NOMO-1 treated with dmso at 0.1 percent for 144 hours (cell line): ENCODE results near the gene ALPP.
"Not testable (repeated sequence)": the region's sequence is repeated elsewhere in the genome, so short reads cannot be mapped to it uniquely, and the experiment has no call there.

Experiments used
- DNase-seq: peaks from one replicate; lab custom pipeline; 2025; ENCODE audit not compliant: unreplicated experiment; lab: John Stamatoyannopoulos, UW

ALPP gene

DNA sequence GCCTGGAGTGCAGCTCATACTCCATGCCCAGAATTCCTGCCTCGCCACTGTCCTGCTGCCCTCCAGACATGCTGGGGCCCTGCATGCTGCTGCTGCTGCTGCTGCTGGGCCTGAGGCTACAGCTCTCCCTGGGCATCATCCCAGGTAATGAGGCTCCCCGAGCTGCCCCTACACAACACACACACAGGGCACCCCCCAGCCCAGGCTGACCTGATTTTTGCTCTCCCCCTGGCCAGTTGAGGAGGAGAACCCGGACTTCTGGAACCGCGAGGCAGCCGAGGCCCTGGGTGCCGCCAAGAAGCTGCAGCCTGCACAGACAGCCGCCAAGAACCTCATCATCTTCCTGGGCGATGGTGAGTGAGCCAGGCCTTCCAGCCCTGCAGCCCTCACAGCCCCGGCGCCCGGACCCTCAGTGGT lies at the start of gene ALPP:
Gene ALPP, plus strand, starts transcription at position 17 of the 417 bp plus-strand sequence. Its CDS starts 52 bp downstream, at position 69.
- DNase-seq = not testable (repeated sequence)

DNA sequence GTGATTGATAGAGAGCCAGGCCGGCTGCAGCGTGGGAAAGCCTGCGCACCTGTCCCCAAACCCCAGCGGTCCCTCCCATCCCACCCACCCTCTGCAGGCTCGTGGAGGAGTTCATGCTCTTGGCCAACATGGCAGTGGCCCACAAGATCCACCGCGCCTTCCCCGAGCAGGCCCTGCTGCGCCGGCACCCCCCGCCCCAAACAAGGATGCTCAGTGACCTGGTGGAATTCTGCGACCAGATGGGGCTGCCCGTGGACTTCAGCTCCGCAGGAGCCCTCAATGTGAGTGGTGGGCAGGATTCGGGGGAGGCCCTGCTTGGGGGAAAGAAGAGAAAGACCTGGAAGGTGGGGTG lies 48.9 kb upstream of the ALPP start:
- DNase-seq = no peak

DNA sequence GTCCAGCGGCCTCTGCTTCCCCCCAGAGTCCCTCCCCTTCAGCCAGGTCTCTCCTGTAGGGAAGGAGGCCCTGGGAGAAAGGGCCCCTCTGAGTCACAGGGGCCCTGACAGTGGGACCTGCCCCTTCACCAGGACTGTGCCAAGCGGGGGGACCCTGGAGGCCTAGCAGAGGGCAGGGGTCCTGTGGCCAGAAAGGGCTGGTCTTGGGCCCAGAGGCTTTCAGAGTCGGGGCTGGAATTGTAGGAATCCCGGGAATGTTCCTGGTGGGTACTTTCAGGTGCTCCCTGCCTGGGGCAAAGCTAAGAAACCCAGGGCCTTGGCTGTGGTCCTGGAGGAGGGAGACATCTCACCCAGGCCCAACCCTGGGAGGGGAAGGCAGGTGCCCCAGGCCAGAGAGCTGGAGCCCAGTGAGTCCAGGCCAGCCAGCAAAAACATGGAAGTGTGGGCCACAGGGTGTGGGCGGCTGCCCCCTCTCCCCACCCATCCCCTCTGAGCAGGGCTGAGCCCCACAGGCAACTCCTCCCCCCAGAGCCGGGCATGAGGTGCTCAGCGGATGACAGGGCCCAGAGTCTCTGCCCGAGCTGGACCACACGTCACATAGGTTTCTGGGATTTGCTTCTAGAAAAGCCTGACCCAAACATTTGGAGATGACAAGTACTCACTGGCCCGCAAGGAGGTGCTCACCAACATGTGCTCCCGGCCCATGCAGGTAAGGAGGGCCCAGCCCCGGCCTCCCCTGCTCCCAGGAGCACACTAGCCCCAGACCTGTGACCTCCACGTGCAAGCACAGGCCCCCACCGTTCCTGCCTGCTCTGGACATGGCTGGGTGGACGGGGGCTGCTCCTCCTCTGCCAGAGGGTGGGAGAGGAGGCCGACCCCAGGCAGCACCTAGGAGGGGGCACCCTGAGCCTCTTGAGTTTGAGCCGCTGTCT lies 48.2 kb upstream of the ALPP start:
- no peak for DNase-seq

DNA sequence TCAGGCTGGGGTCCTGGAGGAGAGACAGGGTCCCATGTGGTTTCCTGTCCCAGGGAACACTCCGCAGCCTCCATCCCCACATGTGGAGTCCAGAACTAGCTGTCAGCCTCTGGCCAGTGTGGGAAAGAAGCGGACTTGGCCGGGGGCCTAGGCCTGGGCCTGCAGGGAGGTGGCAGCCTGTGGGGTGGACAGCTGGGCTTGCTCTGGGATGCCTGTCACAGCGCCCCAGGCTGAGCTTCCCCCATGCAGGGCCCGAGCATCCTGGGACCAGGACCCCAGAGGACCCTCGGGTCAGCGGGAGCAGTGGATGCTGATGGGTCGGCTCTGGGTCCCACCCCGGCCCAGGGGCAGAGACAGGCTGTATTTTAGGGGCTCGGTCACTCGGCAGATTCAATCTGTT lies 47.5 kb upstream of the ALPP start:
- DNase-seq = not testable (repeated sequence)

DNA sequence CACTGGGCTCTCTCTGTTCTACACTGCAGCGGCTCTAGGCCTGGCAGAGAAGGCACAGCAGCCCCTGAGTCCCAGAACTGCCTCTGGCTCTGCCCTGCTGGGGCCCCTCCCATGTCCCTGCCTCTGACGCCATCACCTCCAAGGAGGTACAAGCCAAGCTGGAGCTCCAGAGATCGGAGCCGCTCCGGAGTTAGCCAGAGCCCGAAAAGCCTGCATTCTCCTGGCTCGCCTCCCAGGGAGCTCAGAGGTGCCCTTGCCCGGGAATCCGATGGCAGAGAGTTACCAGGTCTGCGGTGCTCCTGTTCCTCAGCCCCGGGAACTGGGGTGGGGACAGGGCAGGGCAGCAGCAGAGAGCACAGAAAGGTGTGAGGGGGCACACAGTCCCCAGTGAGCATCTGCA lies 46.9 kb upstream of the ALPP start:
- not testable (repeated sequence) for DNase-seq

DNA sequence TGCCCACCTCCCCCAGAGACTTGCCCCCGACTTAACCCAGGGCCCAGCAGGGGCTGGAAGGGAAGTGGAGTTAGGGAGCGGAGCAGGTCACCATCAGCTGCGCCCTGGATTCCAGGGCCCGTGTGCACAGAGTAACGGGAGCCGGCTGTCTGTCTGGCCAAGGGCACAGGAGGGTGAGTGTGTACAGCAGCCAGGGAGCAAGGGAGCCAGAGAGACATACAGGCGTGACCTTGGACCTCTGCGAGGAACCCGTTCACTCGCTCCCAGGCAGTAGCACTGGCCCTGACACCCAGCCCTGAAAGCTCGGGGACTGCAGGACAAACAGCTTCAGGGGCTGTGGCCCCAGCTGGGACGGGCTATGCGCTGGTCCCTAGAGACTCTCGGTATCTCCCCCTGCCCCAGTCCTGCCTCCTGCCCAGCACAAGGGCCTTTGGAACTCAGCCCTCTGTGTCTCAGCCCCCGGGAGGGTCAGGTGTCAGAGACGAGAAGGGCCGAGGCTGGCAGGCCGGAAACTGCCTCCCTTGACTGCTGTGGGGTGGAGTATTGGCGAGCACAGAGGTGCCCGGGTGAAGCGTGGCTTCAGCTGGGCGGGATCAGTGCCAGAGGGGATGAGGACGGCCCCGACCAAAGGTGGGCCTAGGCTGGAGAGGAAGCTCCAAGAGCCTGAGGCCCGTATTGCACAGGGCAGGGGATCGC lies 46.2 kb upstream of the ALPP start:
- not testable (repeated sequence) for DNase-seq

DNA sequence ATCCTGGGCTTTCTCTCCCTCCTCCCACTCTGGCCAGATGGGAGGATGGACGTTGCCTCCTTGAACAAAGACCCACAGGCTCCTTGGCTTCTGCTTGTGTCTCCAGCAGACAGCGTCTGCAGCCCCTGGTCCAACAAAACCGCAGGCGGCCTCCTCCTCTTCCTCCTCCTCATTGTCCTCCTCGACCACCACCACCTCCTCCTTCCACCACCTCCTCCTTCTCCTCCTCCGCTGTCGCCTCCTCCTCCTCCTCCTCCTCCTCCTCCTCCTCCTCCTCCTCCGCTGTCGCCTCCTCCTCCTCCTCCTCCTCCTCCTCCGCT lies 45.7 kb upstream of the ALPP start:
- no peak for DNase-seq

DNA sequence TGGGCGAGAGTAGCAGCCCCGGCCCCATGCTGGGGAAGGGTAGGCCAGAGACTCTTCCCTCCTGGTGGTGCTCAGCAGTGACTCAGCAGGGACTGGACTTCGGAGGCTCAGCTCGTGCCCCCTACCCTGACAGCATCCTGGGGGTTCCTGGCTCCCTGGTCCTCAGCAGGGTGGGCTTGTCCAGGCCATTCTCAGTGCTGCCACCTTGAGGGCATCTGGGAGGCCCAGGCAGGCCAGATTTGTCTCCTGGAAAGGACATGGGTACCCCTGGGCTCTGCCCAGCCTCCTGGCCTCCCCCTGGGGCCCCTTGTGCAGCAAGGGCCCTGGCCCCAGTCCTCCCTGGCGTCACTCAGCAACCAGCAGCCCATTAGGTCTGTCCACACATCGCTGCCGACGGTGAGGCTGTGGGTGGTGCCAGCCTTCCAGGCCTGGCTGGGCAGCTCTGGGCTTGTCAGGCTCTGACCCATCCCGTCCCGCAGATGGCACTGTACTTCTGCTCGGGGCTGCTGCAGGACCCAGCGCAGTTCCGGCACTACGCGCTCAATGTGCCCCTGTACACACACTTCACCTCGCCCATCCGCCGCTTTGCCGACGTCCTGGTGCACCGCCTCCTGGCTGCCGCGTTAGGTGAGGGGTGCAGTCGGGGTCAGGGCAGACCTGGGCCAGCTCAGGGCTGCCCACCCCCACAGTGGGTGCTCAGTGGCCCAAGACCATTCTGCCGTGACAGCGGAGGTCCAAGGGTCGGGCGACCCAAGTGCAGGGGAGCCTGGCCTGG lies 45.0 kb upstream of the ALPP start:
- no peak for DNase-seq

DNA sequence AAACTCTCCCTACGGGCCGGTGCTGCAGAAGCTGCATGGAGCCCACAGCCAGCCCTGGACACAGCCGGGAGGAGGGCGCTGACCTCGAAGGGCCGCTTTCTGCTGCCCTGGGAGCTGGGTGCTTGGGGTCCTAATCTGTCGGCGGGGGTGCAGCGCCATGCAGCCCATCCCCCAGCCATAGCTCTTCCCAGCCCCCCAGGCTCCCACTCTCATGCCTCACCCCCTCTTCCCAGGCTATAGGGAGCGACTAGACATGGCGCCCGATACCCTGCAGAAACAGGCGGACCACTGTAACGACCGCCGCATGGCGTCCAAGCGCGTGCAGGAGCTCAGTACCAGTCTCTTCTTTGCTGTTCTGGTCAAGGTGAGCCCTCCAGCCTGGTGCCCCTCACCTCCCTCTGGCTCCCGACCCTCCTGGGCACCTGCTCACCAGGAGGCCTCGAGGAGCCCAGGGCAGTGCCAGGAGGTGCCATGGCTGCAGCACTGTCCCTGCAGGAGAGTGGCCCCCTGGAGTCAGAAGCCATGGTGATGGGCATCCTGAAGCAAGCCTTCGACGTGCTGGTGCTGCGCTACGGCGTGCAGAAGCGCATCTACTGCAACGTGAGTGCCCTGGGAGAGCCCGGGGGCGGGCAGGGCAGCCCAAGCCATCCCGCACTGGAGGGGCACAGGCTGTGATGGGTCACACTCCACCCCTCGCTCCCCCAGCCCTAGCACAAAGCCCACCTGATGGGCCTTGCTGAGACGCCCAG lies 44.2 kb upstream of the ALPP start:
- not testable (repeated sequence) for DNase-seq

DNA sequence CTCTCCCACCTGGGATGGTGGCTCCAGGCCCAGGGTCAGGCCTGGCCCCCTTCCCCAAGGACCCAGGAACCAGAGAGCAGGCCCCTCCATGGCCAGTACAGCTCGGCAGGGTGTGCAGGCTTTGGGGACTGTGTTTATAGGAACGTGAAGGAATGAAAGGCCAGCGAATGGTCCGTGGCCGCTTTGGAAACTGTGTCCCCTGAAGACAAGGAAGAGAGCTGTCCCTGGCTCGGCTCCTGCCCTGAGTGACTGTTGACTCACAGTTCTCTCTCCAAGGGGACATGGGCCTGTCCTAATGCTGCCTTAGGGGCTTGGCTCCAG lies 43.7 kb upstream of the ALPP start:
- DNase-seq = not testable (repeated sequence)

DNA sequence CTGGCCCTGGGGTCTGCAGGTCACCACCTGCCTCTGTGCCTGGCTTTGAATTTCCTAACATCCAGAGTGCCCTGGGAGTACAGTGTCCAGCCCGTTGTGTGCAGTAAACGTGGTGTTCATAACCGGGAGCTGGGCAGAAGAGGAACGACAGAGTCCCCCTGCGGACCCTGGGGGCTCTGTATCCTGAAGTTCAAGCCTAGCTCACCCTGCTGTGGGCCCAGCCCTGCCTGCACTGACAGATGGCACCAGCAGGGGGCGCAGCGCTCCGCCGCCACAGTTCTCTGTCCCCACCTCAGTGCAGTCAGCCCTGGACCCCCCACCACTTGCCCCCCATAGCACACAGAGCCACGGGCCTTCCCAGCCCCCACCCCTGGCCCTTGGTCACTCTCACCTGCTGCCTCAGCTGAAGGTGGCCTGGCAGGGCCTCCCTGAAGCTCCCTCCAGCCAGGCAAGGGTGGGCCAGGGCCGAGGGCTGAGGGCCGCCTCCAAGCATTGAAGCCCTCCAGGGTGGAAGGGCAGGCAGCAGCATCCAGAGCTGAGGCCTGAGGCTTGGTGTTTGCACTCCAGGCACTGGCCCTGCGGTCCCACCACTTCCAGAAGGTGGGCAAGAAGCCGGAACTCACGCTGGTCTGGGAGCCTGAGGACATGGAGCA lies 43.2 kb upstream of the ALPP start:
- DNase-seq = not testable (repeated sequence)

DNA sequence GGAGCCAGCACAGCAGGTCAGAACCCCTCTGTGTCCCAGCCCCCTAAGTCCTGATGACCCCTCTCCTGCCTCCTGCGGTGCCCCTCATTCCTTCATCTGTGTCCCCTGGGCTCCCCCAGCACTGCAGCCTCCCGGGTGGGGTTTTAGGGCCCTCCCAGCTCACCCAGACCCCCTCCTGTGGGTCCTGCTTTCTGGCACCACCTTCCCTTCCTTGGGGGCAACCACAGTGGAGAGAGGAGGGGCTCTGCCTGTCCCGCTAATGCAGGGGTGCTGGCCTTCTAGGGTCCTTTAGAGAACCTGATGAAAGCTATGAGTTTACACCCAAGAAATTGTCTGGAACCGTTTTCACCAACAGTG lies 42.7 kb upstream of the ALPP start:
- no peak for DNase-seq

DNA sequence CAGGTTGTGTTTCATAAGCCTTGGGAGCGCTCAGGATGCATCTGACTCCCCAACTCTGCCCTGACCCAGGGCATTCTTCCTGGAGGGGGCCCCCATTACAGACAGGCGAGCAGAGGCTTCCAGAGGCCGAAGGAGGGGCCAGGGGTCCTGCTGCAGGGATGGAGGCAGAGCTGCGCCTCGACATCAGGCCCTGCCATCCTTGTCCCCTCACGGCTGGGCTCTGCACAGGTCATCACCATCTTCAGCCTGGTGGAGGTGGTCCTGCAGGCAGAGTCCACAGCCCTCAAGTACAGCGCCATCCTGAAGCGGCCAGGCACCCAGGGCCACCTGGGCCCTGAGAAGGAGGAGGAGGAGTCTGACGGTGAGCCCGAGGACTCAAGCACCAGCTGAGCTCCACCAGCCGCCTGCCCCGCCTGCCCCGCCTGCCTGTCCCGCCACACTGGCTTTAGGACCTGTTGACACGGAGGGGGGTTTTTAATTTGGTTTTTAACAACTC lies 42.3 kb upstream of the ALPP start:
- no peak for DNase-seq

DNA sequence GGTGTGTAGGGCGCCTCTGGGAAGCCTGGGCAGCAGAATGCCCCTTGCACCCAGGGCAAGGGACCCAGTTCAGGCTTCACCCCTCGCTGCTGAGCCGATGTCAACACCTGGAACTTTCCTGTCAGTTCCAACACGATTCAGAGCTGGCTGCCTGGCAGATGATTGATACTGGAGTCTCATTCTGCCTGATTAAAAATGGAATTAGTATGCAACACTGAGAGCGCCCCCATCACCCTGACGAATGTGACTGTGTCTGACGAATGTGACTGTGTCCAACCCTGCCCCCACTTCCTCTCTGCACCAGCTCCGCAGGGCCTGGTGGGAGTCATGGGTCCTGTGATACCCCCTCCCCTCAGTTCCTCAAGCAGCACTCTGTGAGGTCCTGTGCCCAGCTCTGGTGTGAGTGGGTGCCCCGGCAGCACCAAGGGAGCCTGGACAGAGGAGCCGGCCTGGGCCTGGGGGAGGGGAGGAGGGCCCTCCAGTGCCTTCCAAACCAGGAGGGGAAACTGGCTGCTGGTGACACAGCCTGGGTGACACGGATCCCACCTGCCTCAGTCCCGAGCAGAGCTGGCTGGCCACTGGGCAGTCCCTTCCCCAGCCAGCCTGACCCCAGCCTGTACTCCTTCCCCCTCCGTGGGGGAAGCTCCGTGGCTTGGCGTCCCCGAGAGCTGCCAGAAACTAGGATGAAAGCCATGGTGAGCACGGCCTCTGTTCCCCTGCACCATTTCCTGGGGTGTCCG lies 41.4 kb upstream of the ALPP start:
- no peak for DNase-seq

DNA sequence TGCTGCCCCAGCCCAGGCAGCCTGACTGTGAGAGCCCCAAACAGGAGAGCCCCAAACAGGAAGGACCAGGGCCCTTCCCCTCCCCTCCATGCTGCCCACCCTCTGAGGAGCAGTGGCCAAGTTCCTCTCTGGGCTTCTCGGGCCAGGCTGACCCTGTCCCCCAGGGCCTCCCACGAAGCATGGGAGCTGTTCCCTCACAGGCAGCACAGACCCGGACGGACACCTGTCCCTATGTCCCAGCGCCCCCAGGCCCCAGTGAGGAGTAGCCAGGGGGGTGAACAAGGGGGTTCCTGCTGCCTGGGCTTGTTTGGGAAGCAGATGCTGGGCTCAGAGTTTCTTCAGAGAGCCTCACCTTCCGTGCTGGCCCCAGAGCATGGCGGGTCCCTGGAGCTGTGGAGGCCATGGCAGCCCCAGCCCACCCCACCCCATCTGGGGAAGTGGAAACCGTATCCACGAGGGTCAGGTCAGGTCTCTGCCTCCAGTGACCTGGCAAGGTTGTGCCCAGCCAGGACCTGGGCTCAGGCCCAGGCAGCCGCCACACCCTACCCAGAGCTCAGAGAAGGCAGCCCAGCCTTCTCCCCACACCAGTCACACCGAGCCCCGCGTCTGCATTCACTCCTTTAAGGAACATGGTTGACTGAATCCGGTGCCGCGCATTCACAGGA lies 40.3 kb upstream of the ALPP start:
- DNase-seq = not testable (repeated sequence)

DNA sequence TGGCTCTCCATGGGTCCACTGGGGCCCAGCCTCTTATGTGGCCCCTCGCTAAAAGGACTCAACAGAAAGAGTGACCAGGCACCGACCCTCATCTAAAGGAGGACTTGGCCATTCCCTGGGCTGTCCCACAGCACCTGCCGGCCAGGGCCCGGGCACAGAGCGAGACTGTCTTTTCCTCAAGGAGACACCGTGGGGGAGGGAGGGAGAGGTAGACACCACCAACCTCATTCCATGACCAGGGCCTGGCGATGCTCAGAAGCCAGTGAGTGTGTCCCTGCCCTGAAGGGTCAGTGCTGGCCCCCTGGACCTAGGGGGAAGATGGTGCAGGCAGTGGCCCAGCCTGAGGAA lies 39.8 kb upstream of the ALPP start:
- no peak for DNase-seq

DNA sequence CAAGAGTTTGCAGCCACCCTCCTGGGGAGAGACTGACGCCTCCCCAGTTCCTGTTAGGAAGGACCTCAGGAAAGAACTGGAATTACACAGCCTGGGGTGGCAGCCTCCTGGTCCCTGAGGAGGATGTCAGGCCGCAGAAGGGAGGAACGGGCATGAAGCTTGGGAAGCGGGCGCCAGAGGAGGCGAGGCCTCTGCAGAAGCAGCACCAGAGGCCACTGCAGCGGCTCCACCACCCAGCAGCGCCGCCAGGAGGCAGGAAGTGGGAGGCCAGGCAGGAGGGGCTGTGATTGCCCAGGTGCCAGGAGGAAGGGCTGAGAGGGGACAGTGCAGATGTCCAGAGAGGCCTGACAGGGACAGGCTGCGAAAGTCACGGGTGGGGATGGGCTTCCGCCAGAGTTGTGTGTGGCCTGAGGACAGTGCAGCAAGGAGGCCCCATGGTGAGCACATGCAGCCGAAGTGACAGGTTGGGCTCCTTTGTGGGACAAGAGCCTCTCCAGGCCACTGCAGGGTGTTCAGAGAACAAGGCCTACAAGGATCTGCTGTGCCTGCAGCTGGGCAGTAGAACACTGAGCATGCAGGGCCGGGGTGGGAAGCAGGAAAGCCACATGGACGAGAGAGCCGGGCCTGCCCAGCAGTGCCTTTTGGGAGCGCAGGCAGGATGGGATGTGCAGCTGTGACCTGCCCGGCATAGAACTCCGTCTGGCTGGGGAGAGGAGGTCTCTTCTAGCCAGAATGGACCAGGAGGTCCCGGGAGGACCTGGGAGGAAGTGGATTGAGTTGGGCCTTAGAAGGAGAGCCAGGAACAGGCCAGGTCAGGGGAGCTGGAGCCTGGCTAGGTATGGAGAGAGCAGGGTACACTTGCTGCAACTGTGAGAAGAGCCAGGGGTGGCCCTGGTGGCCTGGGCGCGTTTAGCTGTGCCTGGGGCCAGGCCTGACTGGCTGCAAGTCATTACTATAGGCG lies 39.1 kb upstream of the ALPP start:
- no peak for DNase-seq
